SK-N-SH treated with all-trans-retinoic acid at 6 μM for 48 hours (cell line): ENCODE data around the gene LRRC43.

Experiments
- ATAC-seq: fragments of 200-7000 bp; cut with Tn5 transposase; 3 replicates; pipeline ENCODE4 v1.9.1; 2020; ENCODE audit warnings: mild to moderate bottlenecking, moderate library complexity
- ARNTL ChIP-seq: fragments of 450-650 bp; formaldehyde crosslinking; IDR thresholded peaks from 2 replicates; pipeline ENCODE4 v1.5.0; 2020; ENCODE audit warnings: low read depth, mild to moderate bottlenecking, moderate library complexity, borderline replicate concordance
- BACH2 ChIP-seq: fragments of 250-450 bp; sonication (Bioruptor Pico); IDR thresholded peaks from 2 replicates; pipeline ENCODE4 v1.9.0; 2021; ENCODE audit warnings: mild to moderate bottlenecking, borderline replicate concordance
- CSDC2 ChIP-seq: fragments of 250-450 bp; sonication (Bioruptor Pico); IDR thresholded peaks from 2 replicates; pipeline ENCODE4 v1.5.0; 2020; ENCODE audit warnings: mild to moderate bottlenecking, moderate library complexity
- ESRRG ChIP-seq: fragments of 250-450 bp; sonication (Bioruptor Pico); IDR thresholded peaks from 2 replicates; pipeline ENCODE4 v1.6.1; 2021; ENCODE audit warnings: mild to moderate bottlenecking
- GLIS3 ChIP-seq: fragments of 250-450 bp; sonication (Bioruptor Pico); IDR thresholded peaks from 2 replicates; pipeline ENCODE4 v1.5.0; 2020; ENCODE audit warnings: mild to moderate bottlenecking, moderate library complexity
- OSR1 ChIP-seq: fragments of 250-450 bp; sonication (Bioruptor Pico); IDR thresholded peaks from 2 replicates; pipeline ENCODE4 v1.8.0; 2022; ENCODE audit warnings: moderate library complexity, mild to moderate bottlenecking, inconsistent platforms
- PPARA ChIP-seq: fragments of 250-450 bp; sonication (Bioruptor Pico); IDR thresholded peaks from 2 replicates; pipeline ENCODE4 v1.5.0; 2020; ENCODE audit warnings: mild to moderate bottlenecking, borderline replicate concordance
- SNAI2 ChIP-seq: fragments of 250-450 bp; sonication (Bioruptor Pico); IDR thresholded peaks from 2 replicates; pipeline ENCODE4 v1.5.0; 2020; ENCODE audit warnings: mild to moderate bottlenecking, moderate library complexity
- TOX ChIP-seq: fragments of 250-450 bp; sonication (Bioruptor Pico); IDR thresholded peaks from 2 replicates; pipeline ENCODE4 v1.8.0; 2021; ENCODE audit warnings: mild to moderate bottlenecking, moderate library complexity, borderline replicate concordance
- ZFP3 ChIP-seq: fragments of 250-450 bp; sonication (Bioruptor Pico); IDR thresholded peaks from 2 replicates; pipeline ENCODE4 v1.5.0; 2020; ENCODE audit warnings: mild to moderate bottlenecking, moderate library complexity
- ZFP30 ChIP-seq: fragments of 450-650 bp; formaldehyde crosslinking; IDR thresholded peaks from 2 replicates; pipeline ENCODE4 v1.5.0; 2022; ENCODE audit warnings: mild to moderate bottlenecking, moderate library complexity
- ZNF565 ChIP-seq: fragments of 450-650 bp; formaldehyde crosslinking; conservative IDR thresholded peaks from 2 replicates; pipeline ENCODE4 v1.5.0; 2020; ENCODE audit warnings: low read depth, mild to moderate bottlenecking, moderate library complexity
- ZNF70 ChIP-seq: fragments of 450-650 bp; formaldehyde crosslinking; IDR thresholded peaks from 2 replicates; pipeline ENCODE4 v1.5.0; 2020; ENCODE audit warnings: mild to moderate bottlenecking, moderate library complexity
- TF ChIP-seq, protein P1 (sequence below): fragments of 250-450 bp; sonication (Bioruptor Pico); IDR thresholded peaks from 2 replicates; pipeline ENCODE4 v1.5.1; 2021; ENCODE audit warnings: mild to moderate bottlenecking, moderate library complexity
- TF ChIP-seq, protein P2 (sequence below): fragments of 250-450 bp; sonication (Bioruptor Pico); IDR thresholded peaks from 2 replicates; pipeline ENCODE4 v1.8.0; 2021; ENCODE audit warnings: low read depth, mild to moderate bottlenecking, moderate library complexity, borderline replicate concordance
- TF ChIP-seq, protein P3 (sequence below): fragments of 250-450 bp; sonication (Bioruptor Pico); IDR thresholded peaks from 2 replicates; pipeline ENCODE4 v1.5.0; 2020; ENCODE audit warnings: mild to moderate bottlenecking, moderate library complexity
- TF ChIP-seq, protein P4 (sequence below): fragments of 250-450 bp; sonication (Bioruptor Pico); IDR thresholded peaks from 2 replicates; pipeline ENCODE4 v1.5.1; 2020; ENCODE audit warnings: low read depth, mild to moderate bottlenecking, moderate library complexity
- TF ChIP-seq, protein P5 (sequence below): fragments of 250-450 bp; sonication (Bioruptor Pico); IDR thresholded peaks from 2 replicates; pipeline ENCODE4 v1.8.0; 2020; ENCODE audit warnings: mild to moderate bottlenecking, moderate library complexity, borderline replicate concordance

The LRRC43 gene

DNA sequence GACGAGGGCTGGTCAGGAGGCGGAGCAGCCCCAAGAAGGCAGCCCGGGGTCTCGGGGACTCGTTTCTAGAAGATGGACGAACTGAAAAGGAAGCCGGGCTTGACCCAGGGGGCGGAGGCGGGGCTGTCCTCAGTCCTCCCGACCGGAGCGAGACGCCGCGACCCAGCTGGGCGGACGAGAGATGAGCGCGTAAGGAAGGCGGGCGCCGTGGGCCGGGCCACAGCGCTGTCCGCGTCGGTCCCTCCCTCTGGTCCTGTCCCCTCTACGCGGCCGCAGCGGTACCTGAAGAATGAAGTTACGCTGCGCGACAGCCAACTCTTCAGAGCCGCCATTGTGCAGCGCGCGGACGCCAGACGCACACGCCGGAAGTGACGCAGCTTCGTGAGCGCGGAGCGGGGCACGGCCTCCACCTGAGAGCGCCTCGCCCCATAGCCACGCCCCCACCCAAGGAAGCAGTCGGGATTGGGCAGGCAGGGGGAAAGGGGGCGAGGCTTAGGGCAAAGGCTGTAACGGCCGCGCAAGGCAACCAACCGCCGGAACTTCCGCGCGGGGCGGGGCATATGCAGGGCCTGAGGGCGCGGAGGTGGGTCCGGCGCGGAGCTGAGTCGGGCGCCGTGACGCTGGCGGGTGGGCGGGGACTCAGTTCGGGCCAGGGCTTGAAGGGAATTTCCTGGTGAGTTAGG is 42.9 kb downstream of the LRRC43 start, which contains the start of gene DIABLO:
DIABLO (minus strand) TSS at position 370 of the 683 bp plus-strand sequence; CDS start at position 332, 38 bp downstream.
- TF ChIP-seq, protein P1, sequence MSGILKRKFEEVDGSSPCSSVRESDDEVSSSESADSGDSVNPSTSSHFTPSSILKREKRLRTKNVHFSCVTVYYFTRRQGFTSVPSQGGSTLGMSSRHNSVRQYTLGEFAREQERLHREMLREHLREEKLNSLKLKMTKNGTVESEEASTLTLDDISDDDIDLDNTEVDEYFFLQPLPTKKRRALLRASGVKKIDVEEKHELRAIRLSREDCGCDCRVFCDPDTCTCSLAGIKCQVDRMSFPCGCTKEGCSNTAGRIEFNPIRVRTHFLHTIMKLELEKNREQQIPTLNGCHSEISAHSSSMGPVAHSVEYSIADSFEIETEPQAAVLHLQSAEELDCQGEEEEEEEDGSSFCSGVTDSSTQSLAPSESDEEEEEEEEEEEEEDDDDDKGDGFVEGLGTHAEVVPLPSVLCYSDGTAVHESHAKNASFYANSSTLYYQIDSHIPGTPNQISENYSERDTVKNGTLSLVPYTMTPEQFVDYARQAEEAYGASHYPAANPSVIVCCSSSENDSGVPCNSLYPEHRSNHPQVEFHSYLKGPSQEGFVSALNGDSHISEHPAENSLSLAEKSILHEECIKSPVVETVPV (CRISPR knock-in tag), result 0 out of 2 replicates have a peak, but pooled peaks have one; percentile 42
- TF ChIP-seq GLIS3 (CRISPR knock-in tag) (0 out of 2 replicates have a peak, but pooled peaks have one; percentile 31), ZFP30 (CRISPR knock-in tag) (no peak)
- ATAC-seq, result peak; percentile 94

DNA sequence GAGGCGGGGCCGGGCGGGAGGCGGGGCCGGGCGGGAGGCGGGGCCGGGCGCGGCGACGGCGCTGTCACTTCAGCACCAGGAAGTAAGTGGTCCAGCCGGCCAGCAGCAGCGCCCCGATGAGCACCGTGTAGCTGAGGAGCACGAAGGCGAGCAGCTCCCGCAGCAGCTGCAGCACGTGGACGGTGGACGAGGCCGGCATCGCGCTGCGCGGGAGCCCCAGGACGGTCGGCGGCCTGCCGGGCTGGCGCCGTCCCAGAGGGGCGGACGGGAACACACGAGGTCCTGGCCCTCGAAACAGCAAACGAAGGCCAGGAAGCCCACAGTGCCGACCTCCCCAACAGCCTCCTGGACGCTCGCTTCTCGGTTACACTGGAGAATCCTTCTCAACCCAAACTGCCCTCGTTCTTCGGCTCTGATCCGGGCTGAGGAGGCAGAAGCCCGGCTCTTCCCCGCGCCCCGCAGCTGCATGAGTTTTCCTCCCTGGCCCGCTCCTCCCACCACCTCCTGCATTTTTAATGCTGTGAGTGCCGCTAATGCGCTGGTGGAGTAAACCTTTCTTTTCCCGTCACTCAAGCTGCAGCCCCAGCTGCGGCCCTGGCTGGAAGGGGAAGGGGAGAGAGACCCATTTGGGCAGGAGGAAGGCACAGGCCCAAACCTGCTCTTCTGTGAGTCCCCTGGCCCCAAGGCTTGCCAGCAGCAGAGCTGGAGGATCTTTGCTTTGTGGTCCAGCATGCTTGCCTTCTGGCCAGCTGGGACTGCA is 43.6 kb downstream of the LRRC43 start:
- TF ChIP-seq BACH2 (CRISPR knock-in tag), result no peak
- peak; percentile 92 for TF ChIP-seq CSDC2
- peak; percentile 87 for TF ChIP-seq ZFP3 (CRISPR knock-in tag)
- ATAC-seq, result peak; percentile 66

DNA sequence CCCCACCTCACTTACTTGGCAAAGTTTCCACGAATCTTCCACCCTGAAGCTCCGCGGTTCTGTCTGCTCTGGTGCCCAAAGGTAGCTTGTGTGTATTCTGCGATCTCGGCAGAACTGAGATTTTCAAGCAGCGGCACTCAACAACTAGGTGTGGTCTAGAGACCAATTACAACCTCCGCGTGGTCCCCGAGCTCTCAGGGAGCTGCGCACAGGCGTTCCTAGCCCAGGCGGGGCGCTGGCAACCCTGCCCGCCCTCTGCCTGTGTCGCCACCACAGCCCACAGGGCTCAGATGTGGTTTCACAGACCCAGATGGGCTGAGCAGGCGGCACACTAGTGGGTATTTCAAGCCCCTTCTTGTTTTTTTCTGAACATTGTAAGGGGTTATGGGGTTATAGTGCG is 44.4 kb downstream of the LRRC43 start:
- TF ChIP-seq BACH2 (CRISPR knock-in tag) (no peak), ZNF70 (no peak), PPARA (CRISPR knock-in tag) (no peak), ESRRG (CRISPR knock-in tag) (no peak), GLIS3 (CRISPR knock-in tag) (no peak), ARNTL (CRISPR knock-in tag) (no peak), ZFP3 (CRISPR knock-in tag) (no peak)
- TF ChIP-seq, protein P1 (CRISPR knock-in tag), result no peak
- TF ChIP-seq, protein P2, sequence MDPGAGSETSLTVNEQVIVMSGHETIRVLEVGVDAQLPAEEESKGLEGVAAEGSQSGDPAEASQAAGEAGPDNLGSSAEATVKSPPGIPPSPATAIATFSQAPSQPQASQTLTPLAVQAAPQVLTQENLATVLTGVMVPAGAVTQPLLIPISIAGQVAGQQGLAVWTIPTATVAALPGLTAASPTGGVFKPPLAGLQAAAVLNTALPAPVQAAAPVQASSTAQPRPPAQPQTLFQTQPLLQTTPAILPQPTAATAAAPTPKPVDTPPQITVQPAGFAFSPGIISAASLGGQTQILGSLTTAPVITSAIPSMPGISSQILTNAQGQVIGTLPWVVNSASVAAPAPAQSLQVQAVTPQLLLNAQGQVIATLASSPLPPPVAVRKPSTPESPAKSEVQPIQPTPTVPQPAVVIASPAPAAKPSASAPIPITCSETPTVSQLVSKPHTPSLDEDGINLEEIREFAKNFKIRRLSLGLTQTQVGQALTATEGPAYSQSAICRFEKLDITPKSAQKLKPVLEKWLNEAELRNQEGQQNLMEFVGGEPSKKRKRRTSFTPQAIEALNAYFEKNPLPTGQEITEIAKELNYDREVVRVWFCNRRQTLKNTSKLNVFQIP (CRISPR knock-in tag), result no peak
- TF ChIP-seq, protein P3, sequence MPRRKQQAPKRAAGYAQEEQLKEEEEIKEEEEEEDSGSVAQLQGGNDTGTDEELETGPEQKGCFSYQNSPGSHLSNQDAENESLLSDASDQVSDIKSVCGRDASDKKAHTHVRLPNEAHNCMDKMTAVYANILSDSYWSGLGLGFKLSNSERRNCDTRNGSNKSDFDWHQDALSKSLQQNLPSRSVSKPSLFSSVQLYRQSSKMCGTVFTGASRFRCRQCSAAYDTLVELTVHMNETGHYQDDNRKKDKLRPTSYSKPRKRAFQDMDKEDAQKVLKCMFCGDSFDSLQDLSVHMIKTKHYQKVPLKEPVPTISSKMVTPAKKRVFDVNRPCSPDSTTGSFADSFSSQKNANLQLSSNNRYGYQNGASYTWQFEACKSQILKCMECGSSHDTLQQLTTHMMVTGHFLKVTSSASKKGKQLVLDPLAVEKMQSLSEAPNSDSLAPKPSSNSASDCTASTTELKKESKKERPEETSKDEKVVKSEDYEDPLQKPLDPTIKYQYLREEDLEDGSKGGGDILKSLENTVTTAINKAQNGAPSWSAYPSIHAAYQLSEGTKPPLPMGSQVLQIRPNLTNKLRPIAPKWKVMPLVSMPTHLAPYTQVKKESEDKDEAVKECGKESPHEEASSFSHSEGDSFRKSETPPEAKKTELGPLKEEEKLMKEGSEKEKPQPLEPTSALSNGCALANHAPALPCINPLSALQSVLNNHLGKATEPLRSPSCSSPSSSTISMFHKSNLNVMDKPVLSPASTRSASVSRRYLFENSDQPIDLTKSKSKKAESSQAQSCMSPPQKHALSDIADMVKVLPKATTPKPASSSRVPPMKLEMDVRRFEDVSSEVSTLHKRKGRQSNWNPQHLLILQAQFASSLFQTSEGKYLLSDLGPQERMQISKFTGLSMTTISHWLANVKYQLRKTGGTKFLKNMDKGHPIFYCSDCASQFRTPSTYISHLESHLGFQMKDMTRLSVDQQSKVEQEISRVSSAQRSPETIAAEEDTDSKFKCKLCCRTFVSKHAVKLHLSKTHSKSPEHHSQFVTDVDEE (CRISPR knock-in tag), result no peak
- TF ChIP-seq, protein P4, sequence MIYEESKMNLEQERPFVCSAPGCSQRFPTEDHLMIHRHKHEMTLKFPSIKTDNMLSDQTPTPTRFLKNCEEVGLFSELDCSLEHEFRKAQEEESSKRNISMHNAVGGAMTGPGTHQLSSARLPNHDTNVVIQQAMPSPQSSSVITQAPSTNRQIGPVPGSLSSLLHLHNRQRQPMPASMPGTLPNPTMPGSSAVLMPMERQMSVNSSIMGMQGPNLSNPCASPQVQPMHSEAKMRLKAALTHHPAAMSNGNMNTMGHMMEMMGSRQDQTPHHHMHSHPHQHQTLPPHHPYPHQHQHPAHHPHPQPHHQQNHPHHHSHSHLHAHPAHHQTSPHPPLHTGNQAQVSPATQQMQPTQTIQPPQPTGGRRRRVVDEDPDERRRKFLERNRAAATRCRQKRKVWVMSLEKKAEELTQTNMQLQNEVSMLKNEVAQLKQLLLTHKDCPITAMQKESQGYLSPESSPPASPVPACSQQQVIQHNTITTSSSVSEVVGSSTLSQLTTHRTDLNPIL, result no peak
- ATAC-seq, result no peak

DNA sequence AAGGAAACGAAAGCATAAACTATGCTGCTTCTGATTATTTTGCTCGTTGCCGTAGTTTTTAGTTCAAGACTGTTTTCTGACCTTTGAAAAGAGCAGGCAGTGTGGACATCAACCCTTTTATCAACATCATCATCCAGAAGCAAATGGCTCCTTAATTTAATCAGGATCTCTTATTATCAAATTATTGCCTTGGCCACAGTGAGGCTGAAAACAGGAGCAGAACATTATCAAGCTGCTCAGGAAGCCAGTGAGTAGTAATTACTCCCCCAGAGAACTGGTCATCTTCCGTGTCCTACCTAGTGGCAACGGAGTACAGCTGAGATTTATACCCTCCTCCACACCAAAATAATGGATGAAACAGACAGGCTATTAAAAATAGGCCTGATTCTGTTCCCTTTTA is 45.2 kb downstream of the LRRC43 start:
- ATAC-seq, result peak; percentile 1; the same call in 1 of the 3 replicates
- TF ChIP-seq, protein P1 (CRISPR knock-in tag), result peak; percentile 64; the same call in 1 of the 2 replicates
- TF ChIP-seq, protein P2 (CRISPR knock-in tag), result no peak; the same call in 1 of the 2 replicates
- no peak for TF ChIP-seq OSR1
- no peak for TF ChIP-seq ARNTL (CRISPR knock-in tag)
- TF ChIP-seq, protein P5, sequence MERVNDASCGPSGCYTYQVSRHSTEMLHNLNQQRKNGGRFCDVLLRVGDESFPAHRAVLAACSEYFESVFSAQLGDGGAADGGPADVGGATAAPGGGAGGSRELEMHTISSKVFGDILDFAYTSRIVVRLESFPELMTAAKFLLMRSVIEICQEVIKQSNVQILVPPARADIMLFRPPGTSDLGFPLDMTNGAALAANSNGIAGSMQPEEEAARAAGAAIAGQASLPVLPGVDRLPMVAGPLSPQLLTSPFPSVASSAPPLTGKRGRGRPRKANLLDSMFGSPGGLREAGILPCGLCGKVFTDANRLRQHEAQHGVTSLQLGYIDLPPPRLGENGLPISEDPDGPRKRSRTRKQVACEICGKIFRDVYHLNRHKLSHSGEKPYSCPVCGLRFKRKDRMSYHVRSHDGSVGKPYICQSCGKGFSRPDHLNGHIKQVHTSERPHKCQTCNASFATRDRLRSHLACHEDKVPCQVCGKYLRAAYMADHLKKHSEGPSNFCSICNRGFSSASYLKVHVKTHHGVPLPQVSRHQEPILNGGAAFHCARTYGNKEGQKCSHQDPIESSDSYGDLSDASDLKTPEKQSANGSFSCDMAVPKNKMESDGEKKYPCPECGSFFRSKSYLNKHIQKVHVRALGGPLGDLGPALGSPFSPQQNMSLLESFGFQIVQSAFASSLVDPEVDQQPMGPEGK (CRISPR knock-in tag), result no peak
- TF ChIP-seq TOX (CRISPR knock-in tag), result no peak
- peak; percentile 95; the same call in 1 of the 2 replicates for TF ChIP-seq GLIS3 (CRISPR knock-in tag)
- TF ChIP-seq ZNF565 (CRISPR knock-in tag), result no peak
- TF ChIP-seq ZNF70, result no peak
- TF ChIP-seq SNAI2 (CRISPR knock-in tag), result peak; percentile 71; the same call in 1 of the 2 replicates
- no peak for TF ChIP-seq BACH2 (CRISPR knock-in tag)
